Hepatocyte (in vitro differentiated cells): ENCODE data around the gene TMEM63A. TPM values are rescaled to one million over a fixed set of nuclear protein-coding genes. Genes with fewer than 3 reads are reported as not detected.
"Not testable (repeated sequence)": the region's sequence is repeated elsewhere in the genome, so short reads cannot be mapped to it uniquely, and the experiment has no call there.

Experiments
- DNase-seq: peaks from one replicate; pipeline ENCODE4 v3.0.0-alpha.2; 2016; ENCODE audit warnings: low spot score
- H2AFZ ChIP-seq: fragments of 200-600 bp; sonication (generic); 2 replicates; pipeline ENCODE4 v1.6.0; 2016; ENCODE audit warnings: antibody characterized with exemption, mild to moderate bottlenecking
- H3K27ac ChIP-seq: fragments of 200-600 bp; sonication (generic); 2 replicates; pipeline ENCODE4 v1.5.1; 2016; ENCODE audit warnings: mild to moderate bottlenecking
- H3K27me3 ChIP-seq: fragments of 200-600 bp; sonication (generic); 2 replicates; pipeline ENCODE4 v1.6.1; 2016
- H3K36me3 ChIP-seq: fragments of 200-600 bp; sonication (generic); replicated peaks from 2 replicates; pipeline ENCODE4 v1.5.1; 2016; ENCODE audit warnings: low read depth; ENCODE audit not compliant: insufficient read depth
- H3K4me1 ChIP-seq: fragments of 200-600 bp; sonication (generic); 2 replicates; pipeline ENCODE4 v1.5.1; 2016; ENCODE audit warnings: mild to moderate bottlenecking, moderate library complexity; ENCODE audit not compliant: insufficient read depth
- H3K4me2 ChIP-seq: fragments of 200-600 bp; sonication (generic); 2 replicates; pipeline ENCODE4 v1.6.0; 2016
- H3K4me3 ChIP-seq: fragments of 200-600 bp; sonication (generic); 2 replicates; pipeline ENCODE4 v1.5.1; 2016; ENCODE audit warnings: mild to moderate bottlenecking
- H3K79me2 ChIP-seq: fragments of 200-600 bp; sonication (generic); 2 replicates; pipeline ENCODE4 v1.6.0; 2017; ENCODE audit warnings: mild to moderate bottlenecking
- H3K9me2 ChIP-seq: fragments of 200-600 bp; sonication (generic); replicated peaks from 2 replicates; pipeline ENCODE4 v1.6.0; 2017; ENCODE audit warnings: mild to moderate bottlenecking; ENCODE audit not compliant: insufficient read depth
- H3K9me3 ChIP-seq: fragments of 200-600 bp; sonication (generic); 2 replicates; pipeline ENCODE4 v1.5.1; 2016; ENCODE audit warnings: low read depth, mild to moderate bottlenecking
- H4K20me1 ChIP-seq: fragments of 200-600 bp; sonication (generic); 2 replicates; pipeline ENCODE4 v1.6.0; 2016; ENCODE audit warnings: mild to moderate bottlenecking; ENCODE audit not compliant: insufficient read depth, poor library complexity, severe bottlenecking
- EZH2 ChIP-seq: fragments of 200-600 bp; sonication (generic); IDR thresholded peaks from 2 replicates; pipeline ENCODE4 v1.6.1; 2016; ENCODE audit warnings: antibody characterized with exemption, mild to moderate bottlenecking, borderline replicate concordance
- EZH2phosphoT487 ChIP-seq: fragments of 200-600 bp; sonication (generic); IDR thresholded peaks from one replicate; pipeline ENCODE4 v1.6.1; 2018; ENCODE audit warnings: antibody characterized with exemption, mild to moderate bottlenecking, low read depth, moderate library complexity; ENCODE audit not compliant: unreplicated experiment, severe bottlenecking
- WGBS: methylation state at CpG from one replicate; pipeline ENCODE4 v1.1.6; 2016; ENCODE audit warnings: low lambda C conversion rate; ENCODE audit errors: missing lambda C conversion rate; 5-methylcytosine and 5-hydroxymethylcytosine counted together
- polyA plus RNA-seq: library from polyadenylated mRNA; unstranded; fragments of >200 nt; fragmentation: Nextera tagmentation; extraction: Ambion mirVana; gene quantifications from 2 replicates; pipeline ENCODE4 v1.2.1, GENCODE V29; 2016
- total RNA-seq: library from RNA; depleted of rRNA; stranded (reverse); fragments of >200 nt; gene quantifications from 2 replicates; pipeline ENCODE4 v1.2.3, GENCODE V29; 2014
- TF ChIP-seq, protein P1 (sequence below): fragments of 200-600 bp; sonication (generic); IDR thresholded peaks from 2 replicates; pipeline ENCODE4 v1.5.1; 2016; ENCODE audit warnings: antibody characterized with exemption, mild to moderate bottlenecking; ENCODE audit not compliant: poor library complexity

TMEM63A gene
- total RNA-seq, result 35.8 and 47.5 TPM in 2 replicates
- 38.8 and 58.8 TPM in 2 replicates for polyA plus RNA-seq

GRCh38 chr1:225881959-225882693 is at the start of gene TMEM63A:
TMEM63A (minus strand) TSS chr1:225882380; CDS start chr1:225877580, 4,800 bp downstream.
- Histone ChIP-seq H3K9me2 (no peaks in the 10 kb centered on the region), H3K4me1 (peaks cover 45% of the 10 kb centered on the region), H3K36me3 (no peaks in the 10 kb centered on the region), H3K79me2 (peaks cover 55% of the 10 kb centered on the region), H3K4me2 (peak within 1 kb of the TSS; percentile 99), H3K27me3 (no peaks in the 10 kb centered on the region), H3K9me3 (no peaks in the 10 kb centered on the region), H3K4me3 (peak within 1 kb of the TSS; percentile 89), H2AFZ (peak within 1 kb of the TSS; percentile 99), H4K20me1 (no peaks in the 10 kb centered on the region), H3K27ac (peak within 1 kb of the TSS; percentile 98)
- no peak for TF ChIP-seq EZH2phosphoT487
- TF ChIP-seq, protein P1, sequence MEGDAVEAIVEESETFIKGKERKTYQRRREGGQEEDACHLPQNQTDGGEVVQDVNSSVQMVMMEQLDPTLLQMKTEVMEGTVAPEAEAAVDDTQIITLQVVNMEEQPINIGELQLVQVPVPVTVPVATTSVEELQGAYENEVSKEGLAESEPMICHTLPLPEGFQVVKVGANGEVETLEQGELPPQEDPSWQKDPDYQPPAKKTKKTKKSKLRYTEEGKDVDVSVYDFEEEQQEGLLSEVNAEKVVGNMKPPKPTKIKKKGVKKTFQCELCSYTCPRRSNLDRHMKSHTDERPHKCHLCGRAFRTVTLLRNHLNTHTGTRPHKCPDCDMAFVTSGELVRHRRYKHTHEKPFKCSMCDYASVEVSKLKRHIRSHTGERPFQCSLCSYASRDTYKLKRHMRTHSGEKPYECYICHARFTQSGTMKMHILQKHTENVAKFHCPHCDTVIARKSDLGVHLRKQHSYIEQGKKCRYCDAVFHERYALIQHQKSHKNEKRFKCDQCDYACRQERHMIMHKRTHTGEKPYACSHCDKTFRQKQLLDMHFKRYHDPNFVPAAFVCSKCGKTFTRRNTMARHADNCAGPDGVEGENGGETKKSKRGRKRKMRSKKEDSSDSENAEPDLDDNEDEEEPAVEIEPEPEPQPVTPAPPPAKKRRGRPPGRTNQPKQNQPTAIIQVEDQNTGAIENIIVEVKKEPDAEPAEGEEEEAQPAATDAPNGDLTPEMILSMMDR, result peak; percentile 33
- WGBS, result 2% methylated on average over 56 of the region's 64 CpGs
- peak; percentile 94 for DNase-seq

DNA sequence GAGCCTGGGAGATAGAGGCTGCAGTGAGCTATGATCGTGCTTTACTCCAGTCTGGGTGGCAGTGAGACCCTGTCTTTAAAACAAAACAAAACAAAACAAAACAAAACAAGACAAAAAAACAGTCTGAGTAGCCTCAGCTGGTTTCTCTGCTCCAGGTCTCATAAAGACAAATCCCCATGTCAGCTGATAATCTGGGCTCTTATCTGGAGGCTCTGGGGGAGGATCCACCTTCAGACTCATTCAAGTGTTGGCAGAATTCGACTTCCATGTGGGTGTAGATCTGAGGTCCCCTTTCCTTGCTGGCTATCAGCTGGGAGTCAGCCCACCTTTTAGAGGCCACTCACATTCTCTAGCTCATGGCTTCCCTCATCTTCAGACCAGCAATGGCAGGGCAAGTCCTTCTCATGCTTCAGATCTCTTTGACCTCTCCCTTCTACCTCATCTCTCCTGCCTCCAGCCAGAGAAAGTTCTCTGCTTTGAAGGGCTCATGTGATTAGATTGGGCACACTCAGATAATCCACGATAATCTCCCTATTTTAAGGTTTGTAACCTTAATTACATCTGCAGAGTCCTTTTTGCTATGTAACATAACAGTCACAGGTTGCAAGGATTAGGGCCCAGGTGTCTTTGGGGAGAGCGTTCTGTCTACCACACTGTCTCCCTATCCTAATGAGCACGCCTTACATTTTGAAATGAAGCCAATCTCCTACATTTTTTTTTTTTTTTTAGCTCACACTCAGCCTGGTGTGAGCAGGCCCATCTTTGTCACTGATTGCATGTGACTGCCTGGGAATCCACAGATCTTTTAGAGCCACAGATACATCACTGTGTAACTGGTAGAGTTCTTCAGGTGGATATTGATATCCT is 49.3 kb upstream of the TMEM63A start:
- H3K79me2 ChIP-seq, result no peaks in the 10 kb centered on the region
- no peak for TF ChIP-seq EZH2
- no peak for TF ChIP-seq EZH2phosphoT487
- TF ChIP-seq, protein P1, result no peak
- no peaks in the 10 kb centered on the region for H3K4me1 ChIP-seq
- H3K36me3 ChIP-seq, result no peaks in the 10 kb centered on the region
- H3K4me2 ChIP-seq, result no peak overlapping the region
- H3K9me3 ChIP-seq, result no peaks in the 10 kb centered on the region
- H3K4me3 ChIP-seq, result no peak overlapping the region
- H3K9me2 ChIP-seq, result no peaks in the 10 kb centered on the region
- H4K20me1 ChIP-seq, result no peaks in the 10 kb centered on the region
- H3K27me3 ChIP-seq, result no peaks in the 10 kb centered on the region
- H3K27ac ChIP-seq, result no peak overlapping the region
- 73% methylated on average over 5 of the region's 5 CpGs for WGBS
- no peak for DNase-seq
- no peak overlapping the region for H2AFZ ChIP-seq

DNA sequence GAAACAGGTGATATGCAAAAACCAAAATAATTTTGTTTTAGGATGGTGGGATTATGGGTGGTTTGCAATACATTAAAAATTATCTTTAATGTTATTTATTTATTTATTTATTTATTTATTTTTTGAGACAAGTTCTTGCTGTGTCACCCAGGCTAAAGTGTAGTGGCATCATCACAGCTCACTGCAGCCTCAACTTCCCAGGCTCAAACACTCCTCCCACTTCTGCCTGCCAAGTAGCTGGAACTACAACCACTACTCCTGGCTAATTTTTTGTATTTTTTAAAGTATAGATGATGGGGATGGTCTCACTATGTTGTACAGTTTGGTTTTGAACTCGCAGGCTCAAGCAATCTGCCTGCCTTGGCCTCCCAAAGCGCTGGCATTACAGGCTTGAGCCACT is 48.4 kb upstream of the TMEM63A start:
- Histone ChIP-seq H3K9me2 (no peaks in the 10 kb centered on the region), H4K20me1 (no peaks in the 10 kb centered on the region), H3K9me3 (no peaks in the 10 kb centered on the region), H3K4me2 (no peak overlapping the region), H2AFZ (no peak overlapping the region), H3K4me1 (no peaks in the 10 kb centered on the region), H3K27me3 (no peaks in the 10 kb centered on the region), H3K79me2 (no peaks in the 10 kb centered on the region), H3K4me3 (no peak overlapping the region), H3K27ac (no peak overlapping the region), H3K36me3 (no peaks in the 10 kb centered on the region)
- no peak for DNase-seq
- WGBS, result 94% methylated on average over 2 of the region's 2 CpGs
- TF ChIP-seq EZH2 (no peak), EZH2phosphoT487 (no peak)
- TF ChIP-seq, protein P1, result no peak

DNA sequence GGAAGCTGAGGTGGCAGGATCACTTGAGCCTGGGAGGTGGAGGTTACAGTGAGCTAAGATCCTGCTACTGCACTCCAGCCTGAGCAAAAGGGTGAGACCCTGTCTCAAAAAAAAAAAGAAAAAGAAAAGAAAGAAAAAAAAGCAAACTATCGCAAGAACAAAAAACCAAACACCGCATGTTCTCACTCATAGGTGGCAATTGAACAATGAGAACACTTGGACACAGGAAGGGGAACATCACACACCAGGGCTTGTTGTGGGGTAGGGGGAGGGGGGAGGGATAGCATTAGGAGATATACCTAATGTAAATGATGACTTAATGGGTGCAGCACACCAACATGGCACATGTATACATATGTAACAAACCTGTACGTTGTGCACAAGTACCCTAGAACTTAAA is 47.3 kb upstream of the TMEM63A start:
- WGBS, result 100% methylated on average over 1 of the region's 3 CpGs
- not testable (repeated sequence) for H3K9me2 ChIP-seq

More for the DNA sequence above, 47.3 kb upstream of the TMEM63A start:
- not testable (repeated sequence) for H2AFZ ChIP-seq, DNase-seq, H3K27me3 ChIP-seq, H3K4me2 ChIP-seq, H3K36me3 ChIP-seq, H3K9me3 ChIP-seq, H3K4me1 ChIP-seq, H3K79me2 ChIP-seq, H4K20me1 ChIP-seq, H3K4me3 ChIP-seq, H3K27ac ChIP-seq
